ENCODE measurements around the gene MMD. TPM values are rescaled to one million over a fixed set of nuclear protein-coding genes. Genes with fewer than 3 reads are reported as not detected.

Gene MMD
- total RNA-seq, 1 experiment from 2014 or later, result 26.9 TPM

DNA sequence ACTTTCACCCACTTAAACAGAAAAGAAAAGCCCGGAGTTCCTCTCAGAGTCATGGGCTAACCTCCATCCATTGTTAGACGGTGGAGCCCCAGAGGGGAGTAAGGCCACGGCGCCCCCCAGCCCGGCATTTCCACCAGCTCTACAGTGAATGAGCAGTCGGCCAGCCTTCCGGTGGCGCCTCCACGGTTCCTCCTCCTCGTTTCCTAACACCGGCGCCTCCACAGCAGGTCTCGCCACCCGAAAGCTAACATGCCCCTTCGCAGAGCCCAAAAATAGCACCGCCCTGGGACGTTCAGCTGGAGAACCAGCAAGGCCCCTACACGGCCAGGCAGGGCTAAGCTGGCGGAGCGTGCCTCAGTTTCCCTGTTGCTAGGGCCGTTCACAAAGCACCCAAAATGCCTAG is 858 bp downstream of the MMD start:
- Histone ChIP-seq H3K27me3 (ENCODE audit: control insufficient read depth, insufficient read depth, low read length) (peaks cover 19% of the 10 kb centered on the region), H3K27ac (ENCODE audit: low read length) (peak overlapping the region; percentile 79), H3K4me3 (ENCODE audit: low read depth in 2 of 2, low read length in 2 of 2) (peak overlapping the region; percentile 82 to 91), H3K4me1 (ENCODE audit: control insufficient read depth, insufficient read depth, low read length) (peaks cover 13% of the 10 kb centered on the region), H3K9me3 (ENCODE audit: control insufficient read depth, insufficient read depth, low read depth, low read length) (no peaks in the 10 kb centered on the region), H3K36me3 (ENCODE audit: control insufficient read depth, insufficient read depth, low read length) (no peaks in the 10 kb centered on the region; the same call in 1 of the 2 replicates)
- POLR2A ChIA-PET, result no interaction called here
- CTCF ChIA-PET, result no interaction called here
- intact Hi-C loops (cut with micrococcal nuclease; ENCODE audit: unreplicated experiment) (loop anchor here (5.0 kb wide), 1 partner anchor 92 kb away; the partner anchor contains the start of gene SMIM36), in situ Hi-C loops (cut with HindIII; ENCODE audit: low pct_unique_long_range_greater_than_20kb, low sequenced_read_pairs) (no loop called here)
- no TSS peak for BruUV-seq (replicated peaks)
- DNase-seq (ENCODE audit: low read depth, low spot score) (no peak), ATAC-seq (peak; percentile 31)
- TF ChIP-seq SIN3A (IDR thresholded peaks at IDR 0.05; ENCODE audit: borderline replicate concordance, insufficient read depth, low read depth, low read length), result 0 out of 2 replicates have a peak, but pooled peaks have one; percentile 15
- TF ChIP-seq, protein P1, sequence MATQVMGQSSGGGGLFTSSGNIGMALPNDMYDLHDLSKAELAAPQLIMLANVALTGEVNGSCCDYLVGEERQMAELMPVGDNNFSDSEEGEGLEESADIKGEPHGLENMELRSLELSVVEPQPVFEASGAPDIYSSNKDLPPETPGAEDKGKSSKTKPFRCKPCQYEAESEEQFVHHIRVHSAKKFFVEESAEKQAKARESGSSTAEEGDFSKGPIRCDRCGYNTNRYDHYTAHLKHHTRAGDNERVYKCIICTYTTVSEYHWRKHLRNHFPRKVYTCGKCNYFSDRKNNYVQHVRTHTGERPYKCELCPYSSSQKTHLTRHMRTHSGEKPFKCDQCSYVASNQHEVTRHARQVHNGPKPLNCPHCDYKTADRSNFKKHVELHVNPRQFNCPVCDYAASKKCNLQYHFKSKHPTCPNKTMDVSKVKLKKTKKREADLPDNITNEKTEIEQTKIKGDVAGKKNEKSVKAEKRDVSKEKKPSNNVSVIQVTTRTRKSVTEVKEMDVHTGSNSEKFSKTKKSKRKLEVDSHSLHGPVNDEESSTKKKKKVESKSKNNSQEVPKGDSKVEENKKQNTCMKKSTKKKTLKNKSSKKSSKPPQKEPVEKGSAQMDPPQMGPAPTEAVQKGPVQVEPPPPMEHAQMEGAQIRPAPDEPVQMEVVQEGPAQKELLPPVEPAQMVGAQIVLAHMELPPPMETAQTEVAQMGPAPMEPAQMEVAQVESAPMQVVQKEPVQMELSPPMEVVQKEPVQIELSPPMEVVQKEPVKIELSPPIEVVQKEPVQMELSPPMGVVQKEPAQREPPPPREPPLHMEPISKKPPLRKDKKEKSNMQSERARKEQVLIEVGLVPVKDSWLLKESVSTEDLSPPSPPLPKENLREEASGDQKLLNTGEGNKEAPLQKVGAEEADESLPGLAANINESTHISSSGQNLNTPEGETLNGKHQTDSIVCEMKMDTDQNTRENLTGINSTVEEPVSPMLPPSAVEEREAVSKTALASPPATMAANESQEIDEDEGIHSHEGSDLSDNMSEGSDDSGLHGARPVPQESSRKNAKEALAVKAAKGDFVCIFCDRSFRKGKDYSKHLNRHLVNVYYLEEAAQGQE (IDR thresholded peaks at IDR 0.05; ENCODE audit: insufficient read depth in 1 of 2, low read depth in 2 of 2, low read length in 1 of 2), result no peak

DNA sequence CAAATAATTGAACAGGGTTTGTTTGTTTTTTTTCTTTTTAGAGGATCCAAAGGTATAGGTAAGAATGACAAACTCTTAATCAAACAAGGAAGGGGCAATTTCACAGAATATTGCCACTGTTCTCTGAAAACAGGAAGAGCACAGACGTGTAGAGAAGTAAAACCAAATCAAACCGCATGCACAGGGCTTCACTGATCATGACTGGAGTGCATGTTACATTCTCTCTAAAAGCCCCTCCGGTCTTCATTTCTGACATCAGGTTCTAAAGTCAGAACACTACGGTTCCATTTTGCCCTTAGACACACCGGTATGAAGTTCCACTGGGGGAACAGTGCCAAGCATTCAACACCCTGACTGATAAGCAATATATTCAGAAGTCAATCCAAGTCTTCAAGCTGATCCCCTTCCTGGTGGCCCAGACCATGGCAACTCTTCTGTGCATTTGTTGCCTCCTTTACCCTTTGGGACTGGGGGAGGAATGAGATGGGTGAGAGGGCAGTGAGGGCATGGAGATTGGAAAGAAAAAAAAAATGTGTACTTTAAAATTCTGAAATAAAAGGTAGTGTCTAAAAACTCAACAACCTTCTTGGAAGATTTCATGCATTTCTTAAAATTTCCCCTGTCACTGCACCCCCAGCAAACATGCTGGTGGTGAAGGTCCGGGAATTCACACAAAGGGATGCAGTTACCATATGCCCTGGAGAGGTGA is 1.4 kb downstream of the MMD start:
- peak overlapping the region; percentile 79 for H3K27ac ChIP-seq (ENCODE audit: low read length)

More for the DNA sequence above, 1.4 kb downstream of the MMD start:
- intact Hi-C loops (cut with micrococcal nuclease; ENCODE audit: unreplicated experiment), result loop anchor here (5.0 kb wide), 1 partner anchor 92 kb away; the partner anchor contains the start of gene SMIM36
- Histone ChIP-seq H3K27me3 (ENCODE audit: control insufficient read depth, insufficient read depth, low read length) (peaks cover 17% of the 10 kb centered on the region), H3K4me3 (ENCODE audit: low read depth in 2 of 2, low read length in 2 of 2) (peak overlapping the region; percentile 82 to 91), H3K9me3 (ENCODE audit: control insufficient read depth, insufficient read depth, low read depth, low read length) (no peaks in the 10 kb centered on the region), H3K4me1 (ENCODE audit: control insufficient read depth, insufficient read depth, low read length) (peaks cover 13% of the 10 kb centered on the region), H3K36me3 (ENCODE audit: control insufficient read depth, insufficient read depth, low read length) (no peaks in the 10 kb centered on the region; the same call in 1 of the 2 replicates)
- DNase-seq (ENCODE audit: low read depth, low spot score), result no peak
- no peak for TF ChIP-seq TCF7L2 (IDR thresholded peaks at IDR 0.05; ENCODE audit: low read depth, low read length)
- TF ChIP-seq, protein P2, sequence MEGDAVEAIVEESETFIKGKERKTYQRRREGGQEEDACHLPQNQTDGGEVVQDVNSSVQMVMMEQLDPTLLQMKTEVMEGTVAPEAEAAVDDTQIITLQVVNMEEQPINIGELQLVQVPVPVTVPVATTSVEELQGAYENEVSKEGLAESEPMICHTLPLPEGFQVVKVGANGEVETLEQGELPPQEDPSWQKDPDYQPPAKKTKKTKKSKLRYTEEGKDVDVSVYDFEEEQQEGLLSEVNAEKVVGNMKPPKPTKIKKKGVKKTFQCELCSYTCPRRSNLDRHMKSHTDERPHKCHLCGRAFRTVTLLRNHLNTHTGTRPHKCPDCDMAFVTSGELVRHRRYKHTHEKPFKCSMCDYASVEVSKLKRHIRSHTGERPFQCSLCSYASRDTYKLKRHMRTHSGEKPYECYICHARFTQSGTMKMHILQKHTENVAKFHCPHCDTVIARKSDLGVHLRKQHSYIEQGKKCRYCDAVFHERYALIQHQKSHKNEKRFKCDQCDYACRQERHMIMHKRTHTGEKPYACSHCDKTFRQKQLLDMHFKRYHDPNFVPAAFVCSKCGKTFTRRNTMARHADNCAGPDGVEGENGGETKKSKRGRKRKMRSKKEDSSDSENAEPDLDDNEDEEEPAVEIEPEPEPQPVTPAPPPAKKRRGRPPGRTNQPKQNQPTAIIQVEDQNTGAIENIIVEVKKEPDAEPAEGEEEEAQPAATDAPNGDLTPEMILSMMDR (IDR thresholded peaks at IDR 0.05), result no peak
- TF ChIP-seq, protein P1 (IDR thresholded peaks at IDR 0.05; ENCODE audit: insufficient read depth in 1 of 2, low read depth in 2 of 2, low read length in 1 of 2), result no peak
- no peak for TF ChIP-seq SIN3A (IDR thresholded peaks at IDR 0.05; ENCODE audit: borderline replicate concordance, insufficient read depth, low read depth, low read length)
- TF ChIP-seq POLR2AphosphoS5 (IDR thresholded peaks at IDR 0.05; ENCODE audit: low read depth, low read length), result no peak
- BruUV-seq (replicated peaks), result no TSS peak
- CTCF ChIA-PET, result no interaction called here
- in situ Hi-C loops (cut with HindIII; ENCODE audit: low pct_unique_long_range_greater_than_20kb, low sequenced_read_pairs), result no loop called here
- POLR2A ChIA-PET, result no interaction called here
- no peak for ATAC-seq
